Measurements from ENCODE around the gene NPHP1.
"Not testable (repeated sequence)": the region's sequence is repeated elsewhere in the genome, so short reads cannot be mapped to it uniquely, and the experiment has no call there.

Gene NPHP1

DNA sequence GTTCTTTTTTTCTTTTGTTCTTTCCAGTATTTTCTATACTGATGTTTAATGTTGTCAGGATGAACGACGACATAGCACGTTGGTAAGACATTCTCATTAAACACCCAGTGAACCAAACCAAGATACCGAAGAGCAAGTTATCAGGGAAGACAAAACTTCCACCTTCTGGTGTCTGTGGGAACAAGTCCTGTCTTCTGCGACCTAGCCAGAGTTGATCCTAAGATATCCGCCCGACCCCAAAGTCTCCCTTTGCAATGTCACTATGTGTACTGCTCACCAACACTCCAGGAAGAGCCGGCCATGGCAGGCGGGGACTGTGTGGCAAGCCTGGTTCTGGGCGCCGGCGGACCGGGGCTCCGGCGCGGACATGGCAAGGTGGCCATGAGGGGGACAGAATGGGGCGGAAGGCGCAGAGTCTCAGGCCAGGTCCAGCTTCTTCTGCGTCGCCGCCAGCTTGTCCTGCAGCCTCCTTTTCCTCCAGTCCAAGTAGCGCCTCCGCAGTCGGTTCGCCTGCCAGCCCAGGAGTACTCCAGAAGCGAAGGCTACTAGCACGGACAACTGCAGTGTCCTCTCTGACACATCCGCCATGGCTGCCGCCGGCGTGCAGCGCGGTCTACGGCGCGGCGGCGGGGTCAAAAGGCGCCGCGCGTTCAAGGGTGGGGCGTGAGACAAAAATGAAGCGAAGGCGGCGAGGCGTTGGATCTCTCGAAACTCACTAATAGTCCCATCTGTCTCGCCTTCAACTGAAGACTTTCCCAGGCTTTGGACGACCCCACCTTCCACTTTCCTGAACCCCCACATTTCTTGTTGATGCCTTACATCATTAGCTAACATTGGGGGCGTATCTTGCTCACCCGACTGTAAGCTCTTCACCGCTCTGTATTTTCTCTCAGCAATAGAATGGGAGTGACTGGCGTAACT lies 7.4 kb upstream of the NPHP1 start, which contains the start of gene MTLN:
MTLN (minus strand) TSS at position 610 of the 921 bp plus-strand sequence; CDS start at position 588, 22 bp downstream.
- H3K4me3 ChIP-seq (replicated peaks; ENCODE audit: low read depth, low read length), result peak within 1 kb of the TSS; percentile 79
- TF ChIP-seq, protein P1, sequence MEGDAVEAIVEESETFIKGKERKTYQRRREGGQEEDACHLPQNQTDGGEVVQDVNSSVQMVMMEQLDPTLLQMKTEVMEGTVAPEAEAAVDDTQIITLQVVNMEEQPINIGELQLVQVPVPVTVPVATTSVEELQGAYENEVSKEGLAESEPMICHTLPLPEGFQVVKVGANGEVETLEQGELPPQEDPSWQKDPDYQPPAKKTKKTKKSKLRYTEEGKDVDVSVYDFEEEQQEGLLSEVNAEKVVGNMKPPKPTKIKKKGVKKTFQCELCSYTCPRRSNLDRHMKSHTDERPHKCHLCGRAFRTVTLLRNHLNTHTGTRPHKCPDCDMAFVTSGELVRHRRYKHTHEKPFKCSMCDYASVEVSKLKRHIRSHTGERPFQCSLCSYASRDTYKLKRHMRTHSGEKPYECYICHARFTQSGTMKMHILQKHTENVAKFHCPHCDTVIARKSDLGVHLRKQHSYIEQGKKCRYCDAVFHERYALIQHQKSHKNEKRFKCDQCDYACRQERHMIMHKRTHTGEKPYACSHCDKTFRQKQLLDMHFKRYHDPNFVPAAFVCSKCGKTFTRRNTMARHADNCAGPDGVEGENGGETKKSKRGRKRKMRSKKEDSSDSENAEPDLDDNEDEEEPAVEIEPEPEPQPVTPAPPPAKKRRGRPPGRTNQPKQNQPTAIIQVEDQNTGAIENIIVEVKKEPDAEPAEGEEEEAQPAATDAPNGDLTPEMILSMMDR (IDR thresholded peaks at IDR 0.05; ENCODE audit: low read depth, low read length, missing control alignments), result no peak
- DNase-seq (ENCODE audit: extremely low read depth, low read depth), result no peak

DNA sequence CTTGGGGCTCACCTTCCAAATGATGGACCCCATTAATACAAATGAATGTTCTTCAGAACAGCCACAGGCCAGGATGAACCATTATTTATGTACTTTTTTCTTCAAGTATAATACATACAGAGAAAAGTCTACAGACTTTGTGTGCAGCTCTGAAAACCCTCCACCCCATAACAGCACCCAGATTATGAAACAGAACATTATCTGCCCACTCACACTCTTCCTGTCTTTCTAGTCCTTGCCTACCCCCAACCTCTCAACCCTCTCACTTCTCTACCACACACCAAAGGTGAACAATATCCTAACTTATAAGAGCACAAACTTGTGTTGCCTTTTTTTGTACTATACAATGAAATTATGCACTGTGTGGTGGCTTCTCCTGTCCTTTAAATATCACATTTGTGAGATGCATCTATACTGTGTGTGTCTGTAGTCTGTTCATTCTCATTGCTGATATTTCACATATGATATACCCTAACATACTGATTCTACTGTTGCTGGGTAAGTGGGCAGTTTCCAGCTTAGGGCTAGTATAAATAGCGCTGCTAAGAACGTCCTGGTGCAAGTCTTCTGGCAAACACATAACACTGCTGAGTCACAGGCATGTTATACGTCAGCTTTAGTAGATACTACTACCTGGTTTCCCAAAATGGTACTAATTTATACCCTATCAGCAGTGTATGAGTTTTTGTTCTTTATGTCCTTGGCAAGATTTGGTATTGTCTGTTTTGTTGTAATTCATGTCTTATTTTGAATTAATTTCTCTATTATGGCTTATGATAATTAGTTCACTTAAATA lies 1.0 kb upstream of the NPHP1 start:
- DNase-seq (ENCODE audit: extremely low read depth, low read depth), result no peak

GRCh38 chr2:110198016-110198415 lies 6.8 kb downstream of the NPHP1 start:
- H3K4me3 ChIP-seq (replicated peaks; ENCODE audit: low read depth, low read length), result no peak overlapping the region
- TF ChIP-seq, protein P1 (IDR thresholded peaks at IDR 0.05; ENCODE audit: low read depth, low read length, missing control alignments), result no peak
- no peak for DNase-seq (ENCODE audit: extremely low read depth, low read depth)

More for the DNA sequence above, 1.0 kb upstream of the NPHP1 start:
- H3K4me3 ChIP-seq (replicated peaks; ENCODE audit: low read depth, low read length), result no peak overlapping the region
- TF ChIP-seq, protein P1 (IDR thresholded peaks at IDR 0.05; ENCODE audit: low read depth, low read length, missing control alignments), result no peak

DNA sequence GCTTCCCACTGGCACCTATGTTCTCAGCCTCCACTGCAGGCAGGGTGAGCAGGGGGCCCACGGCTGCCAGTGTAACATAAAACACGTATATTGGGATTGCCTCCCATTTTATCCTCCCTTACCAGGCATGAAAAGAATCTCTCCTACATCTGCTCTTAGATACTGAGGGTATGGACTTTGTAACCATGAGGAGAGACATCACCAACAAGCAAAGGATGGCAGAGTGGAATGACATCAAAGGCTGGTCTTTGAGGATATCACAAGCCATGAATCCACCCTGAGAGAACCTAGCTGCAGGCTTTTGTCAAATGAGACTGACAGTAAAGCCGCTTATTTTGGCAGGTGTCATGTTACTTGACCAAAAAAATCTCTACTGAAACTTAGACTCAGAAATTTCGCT lies 7.4 kb downstream of the NPHP1 start:
- TF ChIP-seq, protein P1 (IDR thresholded peaks at IDR 0.05; ENCODE audit: low read depth, low read length, missing control alignments), result no peak
- no peak for DNase-seq (ENCODE audit: extremely low read depth, low read depth)
- H3K4me3 ChIP-seq (replicated peaks; ENCODE audit: low read depth, low read length), result no peak overlapping the region

DNA sequence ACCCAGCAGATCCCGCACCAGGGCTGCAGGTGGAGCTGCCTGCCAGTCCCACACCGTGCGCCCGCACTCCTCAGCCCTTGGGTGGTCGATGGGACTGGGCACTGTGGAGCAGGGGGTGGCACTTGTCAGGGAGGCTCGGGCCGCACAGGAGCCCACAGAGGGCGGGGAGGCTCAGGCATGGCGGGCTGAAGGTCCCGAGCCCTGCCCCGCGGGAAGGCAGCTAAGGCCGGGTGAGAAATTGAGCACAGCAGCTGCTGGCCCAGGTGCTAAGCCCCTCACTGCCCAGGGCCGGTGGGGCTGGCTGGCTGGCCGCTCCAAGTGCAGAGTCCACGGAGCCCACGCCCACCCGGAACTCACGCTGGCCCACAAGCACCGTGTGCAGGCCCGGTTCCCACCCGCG lies 14.6 kb downstream of the NPHP1 start:
- DNase-seq (ENCODE audit: extremely low read depth, low read depth); H3K4me3 ChIP-seq (replicated peaks; ENCODE audit: low read depth, low read length): not testable (repeated sequence)

DNA sequence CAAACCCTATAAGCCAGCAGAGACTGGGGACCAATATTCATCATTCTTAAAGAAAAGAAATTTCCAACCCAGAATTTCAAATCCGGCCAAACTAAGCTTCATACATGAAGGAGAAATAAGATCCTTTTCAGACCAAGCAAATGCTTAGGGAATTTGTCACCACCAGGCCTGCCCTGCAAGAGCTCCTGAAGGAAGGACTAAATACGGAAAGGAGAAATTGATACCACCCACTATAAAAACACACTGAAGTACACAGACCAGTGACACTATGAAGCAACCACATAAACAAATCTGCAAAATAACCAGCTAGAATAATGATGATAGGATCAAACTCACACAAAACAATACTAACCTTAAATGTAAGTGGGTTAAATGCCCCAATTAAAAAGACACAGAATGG lies 22.4 kb downstream of the NPHP1 start:
- DNase-seq (ENCODE audit: extremely low read depth, low read depth), result no peak
- TF ChIP-seq, protein P1 (IDR thresholded peaks at IDR 0.05; ENCODE audit: low read depth, low read length, missing control alignments), result no peak
- no peak overlapping the region for H3K4me3 ChIP-seq (replicated peaks; ENCODE audit: low read depth, low read length)

- H3K4me3 ChIP-seq (replicated peaks; ENCODE audit: low read depth, low read length), result no peak overlapping the region
- TF ChIP-seq, protein P1 (IDR thresholded peaks at IDR 0.05; ENCODE audit: low read depth, low read length, missing control alignments), result no peak
- DNase-seq (ENCODE audit: extremely low read depth, low read depth), result no peak
These were observed 24.8 kb downstream of the NPHP1 start for GRCh38 chr2:110180036-110180435.

Data from HFF-Myc (cell line).